Sigmoid colon (tissue), 4 donors: Measurements from ENCODE around the gene ARL5A.

Source experiments
- EP300 ChIP-seq, 4 donors: sonication (generic); formaldehyde crosslinking; IDR thresholded peaks; one replicate each; pipeline ENCODE4 v1.6.1; 2017; ENCODE audit warnings: antibody characterized with exemption in 4 of 4
- POLR2A ChIP-seq, 2 donors: fragments of 450-650 bp; IDR thresholded peaks; one replicate each; pipeline ENCODE4 v1.6.1; 2016; ENCODE audit warnings: antibody characterized with exemption in 2 of 2, mild to moderate bottlenecking in 2 of 2, moderate library complexity in 2 of 2
- TF ChIP-seq, protein P1 (sequence below), 4 experiments: fragments of 450-650 bp in 3 of 4; fragments of 200-600 bp in 1 of 4; IDR thresholded peaks; one replicate each; pipeline ENCODE4 v1.5.1; 2016 to 2019; ENCODE audit warnings: antibody characterized with exemption in 4 of 4, mild to moderate bottlenecking in 3 of 4, moderate library complexity in 2 of 4

DNA sequence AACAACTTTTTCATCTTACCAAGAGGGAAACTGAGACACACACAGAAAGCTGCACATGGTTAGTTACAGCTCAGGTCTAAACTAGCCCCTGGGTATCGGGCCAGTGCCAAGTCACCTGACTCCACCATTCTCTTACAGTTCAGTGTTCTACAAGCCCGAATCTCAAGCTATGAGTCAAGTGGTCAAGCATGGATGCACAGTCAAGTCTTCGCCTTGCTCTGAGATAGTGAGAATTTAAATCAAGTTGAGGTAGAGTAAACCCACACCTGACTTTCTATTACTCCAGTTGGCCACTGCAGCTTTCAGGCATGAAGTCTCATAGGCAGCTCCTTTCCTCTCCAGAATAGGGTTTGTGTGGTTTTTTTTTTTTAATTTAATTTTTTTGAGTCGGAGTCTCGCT, 34.5 kb upstream of the ARL5A start:
- TF ChIP-seq, protein P1, sequence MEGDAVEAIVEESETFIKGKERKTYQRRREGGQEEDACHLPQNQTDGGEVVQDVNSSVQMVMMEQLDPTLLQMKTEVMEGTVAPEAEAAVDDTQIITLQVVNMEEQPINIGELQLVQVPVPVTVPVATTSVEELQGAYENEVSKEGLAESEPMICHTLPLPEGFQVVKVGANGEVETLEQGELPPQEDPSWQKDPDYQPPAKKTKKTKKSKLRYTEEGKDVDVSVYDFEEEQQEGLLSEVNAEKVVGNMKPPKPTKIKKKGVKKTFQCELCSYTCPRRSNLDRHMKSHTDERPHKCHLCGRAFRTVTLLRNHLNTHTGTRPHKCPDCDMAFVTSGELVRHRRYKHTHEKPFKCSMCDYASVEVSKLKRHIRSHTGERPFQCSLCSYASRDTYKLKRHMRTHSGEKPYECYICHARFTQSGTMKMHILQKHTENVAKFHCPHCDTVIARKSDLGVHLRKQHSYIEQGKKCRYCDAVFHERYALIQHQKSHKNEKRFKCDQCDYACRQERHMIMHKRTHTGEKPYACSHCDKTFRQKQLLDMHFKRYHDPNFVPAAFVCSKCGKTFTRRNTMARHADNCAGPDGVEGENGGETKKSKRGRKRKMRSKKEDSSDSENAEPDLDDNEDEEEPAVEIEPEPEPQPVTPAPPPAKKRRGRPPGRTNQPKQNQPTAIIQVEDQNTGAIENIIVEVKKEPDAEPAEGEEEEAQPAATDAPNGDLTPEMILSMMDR (IDR thresholded peaks at IDR 0.05): no peak
- TF ChIP-seq POLR2A (IDR thresholded peaks at IDR 0.05) (no peak), EP300 (IDR thresholded peaks at IDR 0.05) (no peak)
